Muscle layer of colon (tissue), 2 donors: ENCODE results near the gene C1S.
A peak's percentile ranks its signal among the peaks of the same experiment; 100 is the strongest.

Source experiments
- H3K27ac ChIP-seq: one replicate; pipeline ENCODE4 v1.7.0; 2013; ENCODE audit warnings: low read depth, mild to moderate bottlenecking, low read length, moderate library complexity
- H3K27me3 ChIP-seq, 2 donors: one replicate each; pipeline ENCODE4 v1.7.0; 2013; ENCODE audit warnings: low read length in 2 of 2, mild to moderate bottlenecking in 2 of 2; ENCODE audit not compliant: insufficient read depth in 2 of 2, control insufficient read depth in 1 of 2
- H3K36me3 ChIP-seq: one replicate; pipeline ENCODE4 v1.7.0; 2013; ENCODE audit warnings: mild to moderate bottlenecking, low read length; ENCODE audit not compliant: insufficient read depth
- H3K4me1 ChIP-seq: one replicate; pipeline ENCODE4 v1.7.0; 2013; ENCODE audit warnings: mild to moderate bottlenecking, low read length; ENCODE audit not compliant: insufficient read depth
- H3K4me3 ChIP-seq, 2 donors: one replicate each; pipeline ENCODE4 v1.7.0; 2013; ENCODE audit warnings: low read length in 2 of 2, low read depth in 1 of 2, mild to moderate bottlenecking in 1 of 2, moderate library complexity in 1 of 2
- H3K9ac ChIP-seq: one replicate; pipeline ENCODE4 v1.7.0; 2013; ENCODE audit warnings: low read length
- H3K9me3 ChIP-seq: one replicate; pipeline ENCODE4 v1.7.0; 2013; ENCODE audit warnings: mild to moderate bottlenecking, low read length
- donor health status: abdominal sarcoma.
- donor health status: Adenocarcinoma of cecum.

Gene C1S

DNA sequence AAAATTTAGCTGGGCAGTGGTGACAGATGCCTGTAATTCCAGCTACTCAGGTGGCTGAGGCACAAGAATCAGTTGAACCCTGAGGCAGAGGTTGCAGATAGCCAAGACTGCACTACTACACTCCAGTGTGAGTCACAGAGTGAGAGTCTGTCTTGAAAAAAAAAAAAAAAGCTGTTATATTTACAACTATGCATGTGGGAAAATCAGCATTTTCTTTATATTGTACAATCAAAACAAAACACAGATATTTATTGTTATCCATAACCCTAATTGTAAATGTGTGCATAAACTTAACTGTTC, 19.3 kb downstream of the C1S start:
- no peak overlapping the region for H3K27ac ChIP-seq
- H3K36me3 ChIP-seq: peaks cover 29% of the 10 kb centered on the region
- no peaks in the 10 kb centered on the region for H3K27me3 ChIP-seq
- H3K9ac ChIP-seq: no peak overlapping the region
- H3K9me3 ChIP-seq: no peaks in the 10 kb centered on the region
- H3K4me1 ChIP-seq: no peaks in the 10 kb centered on the region
- H3K4me3 ChIP-seq: no peak overlapping the region

DNA sequence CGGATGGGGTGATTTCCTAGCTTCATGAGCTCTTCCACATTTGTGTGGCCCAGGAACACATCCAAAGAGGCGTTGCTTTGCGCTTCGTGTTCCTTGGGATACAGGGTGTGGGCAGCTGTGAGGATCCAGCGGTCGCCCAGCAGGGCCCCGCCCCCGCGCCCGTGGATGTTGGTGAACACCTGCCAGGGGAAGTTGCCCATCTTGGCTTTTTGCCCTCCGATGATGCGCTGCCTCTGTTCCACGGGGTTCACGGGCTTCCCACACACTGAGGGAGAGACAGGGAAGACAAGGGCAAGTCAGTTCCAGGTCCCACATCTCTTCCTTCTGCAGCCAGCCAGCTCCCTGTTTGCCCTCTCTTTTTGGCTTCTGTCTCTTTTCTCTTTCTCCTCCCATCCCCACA, 20.5 kb downstream of the C1S start:
- Histone ChIP-seq H3K9me3 (no peaks in the 10 kb centered on the region), H3K27me3 (no peaks in the 10 kb centered on the region), H3K36me3 (peaks cover 42% of the 10 kb centered on the region), H3K9ac (no peak overlapping the region), H3K4me1 (no peaks in the 10 kb centered on the region), H3K4me3 (no peak overlapping the region), H3K27ac (no peak overlapping the region)

DNA sequence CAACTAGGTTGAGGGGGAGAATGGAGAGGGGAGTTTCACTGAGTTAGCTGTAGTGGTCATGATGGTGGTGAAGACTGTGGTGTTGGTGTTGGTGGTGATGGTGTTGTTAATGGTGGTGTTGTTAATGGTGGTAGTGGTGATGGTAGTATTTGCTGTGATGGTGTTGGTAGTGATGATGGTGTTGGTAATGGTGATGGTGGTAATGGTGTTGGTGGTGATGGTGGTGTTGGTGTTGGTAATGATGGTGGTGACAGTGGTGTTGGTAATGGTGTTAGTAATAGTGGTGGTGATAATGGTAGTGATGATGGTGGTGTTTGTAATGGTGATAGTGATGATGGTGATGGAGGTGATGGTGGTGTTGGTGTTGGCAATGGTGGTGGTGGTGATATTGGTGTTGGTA, 22.6 kb downstream of the C1S start:
- no peak overlapping the region for H3K27ac ChIP-seq
- H3K36me3 ChIP-seq: peaks cover 59% of the 10 kb centered on the region
- no peaks in the 10 kb centered on the region for H3K9me3 ChIP-seq
- no peak overlapping the region for H3K4me3 ChIP-seq
- H3K27me3 ChIP-seq: no peaks in the 10 kb centered on the region
- H3K9ac ChIP-seq: no peak overlapping the region
- no peaks in the 10 kb centered on the region for H3K4me1 ChIP-seq

DNA sequence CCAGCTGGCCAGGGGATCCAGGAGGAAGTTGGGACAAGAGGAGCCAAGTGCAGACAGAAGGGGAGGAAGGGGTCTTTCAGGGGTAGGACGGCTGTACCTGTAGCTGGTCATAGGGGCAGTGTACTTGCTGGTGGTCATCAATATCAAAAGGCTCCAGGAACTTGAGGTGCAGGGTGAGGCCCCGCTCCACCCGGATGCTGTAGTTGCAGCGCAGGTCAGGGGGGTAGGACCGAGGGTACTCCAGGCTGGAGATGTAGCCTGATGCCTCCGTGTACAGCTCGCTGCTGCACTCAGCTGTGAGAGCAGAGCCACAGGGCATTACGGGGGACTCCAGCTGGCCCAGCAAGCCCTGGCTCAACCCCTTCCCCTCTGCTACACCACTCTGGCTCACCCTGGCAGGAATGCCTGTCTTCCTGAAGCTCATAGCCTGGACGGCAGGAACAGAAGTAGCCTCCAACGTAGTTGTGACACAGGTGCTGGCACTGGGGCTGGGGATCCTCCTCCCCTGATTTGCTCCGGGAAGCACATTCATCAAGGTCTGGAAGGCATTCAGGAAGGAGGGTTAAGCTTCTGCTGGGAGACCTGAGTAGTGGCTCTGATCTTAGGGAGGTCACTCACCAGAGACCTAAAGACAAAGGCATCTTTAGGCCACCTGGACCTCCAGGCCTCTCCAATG, 28.8 kb downstream of the C1S start:
- Histone ChIP-seq H3K9ac (no peak overlapping the region), H3K9me3 (no peaks in the 10 kb centered on the region), H3K27ac (no peak overlapping the region), H3K27me3 (no peaks in the 10 kb centered on the region), H3K36me3 (peaks cover 56% of the 10 kb centered on the region), H3K4me1 (peaks cover 25% of the 10 kb centered on the region), H3K4me3 (no peak overlapping the region)

DNA sequence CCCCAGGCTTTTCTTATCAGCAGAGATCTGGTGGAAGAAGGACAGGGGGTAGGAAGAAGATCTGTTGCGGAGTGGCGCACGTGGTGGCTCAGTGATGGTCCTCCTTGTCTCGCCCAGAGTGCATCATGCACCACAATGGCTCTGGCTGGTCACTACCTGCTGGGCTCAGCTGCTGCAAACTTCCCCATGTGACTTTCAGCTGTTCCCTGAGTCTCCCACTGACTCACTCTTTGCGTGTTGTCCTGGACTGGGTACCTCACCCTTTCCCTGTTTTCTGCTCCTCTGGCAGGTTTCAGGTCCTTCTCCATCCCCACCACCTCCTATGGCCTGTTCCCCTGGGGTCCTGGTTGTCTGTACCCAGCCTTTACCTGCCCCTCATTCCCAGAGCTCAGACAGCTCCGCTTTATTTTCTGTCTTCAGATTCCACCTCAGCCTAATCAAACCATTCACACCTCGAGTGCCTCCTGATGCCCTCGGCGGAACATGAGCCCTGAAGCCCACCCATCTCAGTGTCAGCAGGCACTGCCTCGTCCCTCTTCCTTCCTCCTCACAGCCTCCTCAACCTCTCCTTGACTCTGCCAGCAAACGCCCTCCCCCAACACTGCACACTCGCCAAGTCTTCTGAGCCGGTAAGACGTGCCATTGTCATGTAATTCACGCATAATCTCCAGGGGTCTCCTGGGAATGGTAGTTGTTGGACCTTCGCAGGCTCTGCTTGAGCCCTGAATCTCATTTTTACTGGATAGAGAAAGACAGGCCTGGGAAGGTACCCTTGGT, 29.9 kb downstream of the C1S start:
- peak overlapping the region; percentile 98 for H3K27ac ChIP-seq
- H3K4me3 ChIP-seq: peak overlapping the region in 1 of 2 donors; percentile 75
- peaks cover 25% of the 10 kb centered on the region for H3K4me1 ChIP-seq
- H3K27me3 ChIP-seq: no peaks in the 10 kb centered on the region
- peaks cover 46% of the 10 kb centered on the region for H3K36me3 ChIP-seq
- peak overlapping the region; percentile 30 for H3K9ac ChIP-seq
- no peaks in the 10 kb centered on the region for H3K9me3 ChIP-seq

DNA sequence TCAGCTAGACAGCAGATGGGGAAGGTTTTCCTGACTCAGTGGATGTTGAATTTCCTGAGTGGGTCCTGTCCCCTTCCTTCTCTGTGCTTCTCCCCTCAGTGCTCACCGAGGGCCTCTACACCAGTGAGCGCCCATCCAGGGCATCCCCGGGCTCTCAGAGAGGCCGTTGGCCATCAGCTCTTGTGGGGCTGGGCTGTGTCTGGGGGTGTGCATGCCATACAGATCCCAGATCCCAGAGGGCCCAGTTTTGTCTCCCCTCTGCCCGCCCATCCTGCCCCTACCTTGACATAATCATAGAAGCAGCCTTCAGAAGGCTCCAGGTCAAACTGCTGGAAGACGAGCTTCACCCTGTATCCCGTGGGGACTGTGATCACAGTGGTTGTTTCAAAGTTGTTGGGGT, 30.7 kb downstream of the C1S start:
- Histone ChIP-seq H3K4me3 (peak overlapping the region; percentile 62 to 75), H3K27me3 (no peaks in the 10 kb centered on the region), H3K9ac (peak overlapping the region; percentile 30), H3K27ac (peak overlapping the region; percentile 98), H3K9me3 (no peaks in the 10 kb centered on the region), H3K4me1 (peaks cover 25% of the 10 kb centered on the region), H3K36me3 (peaks cover 38% of the 10 kb centered on the region)

DNA sequence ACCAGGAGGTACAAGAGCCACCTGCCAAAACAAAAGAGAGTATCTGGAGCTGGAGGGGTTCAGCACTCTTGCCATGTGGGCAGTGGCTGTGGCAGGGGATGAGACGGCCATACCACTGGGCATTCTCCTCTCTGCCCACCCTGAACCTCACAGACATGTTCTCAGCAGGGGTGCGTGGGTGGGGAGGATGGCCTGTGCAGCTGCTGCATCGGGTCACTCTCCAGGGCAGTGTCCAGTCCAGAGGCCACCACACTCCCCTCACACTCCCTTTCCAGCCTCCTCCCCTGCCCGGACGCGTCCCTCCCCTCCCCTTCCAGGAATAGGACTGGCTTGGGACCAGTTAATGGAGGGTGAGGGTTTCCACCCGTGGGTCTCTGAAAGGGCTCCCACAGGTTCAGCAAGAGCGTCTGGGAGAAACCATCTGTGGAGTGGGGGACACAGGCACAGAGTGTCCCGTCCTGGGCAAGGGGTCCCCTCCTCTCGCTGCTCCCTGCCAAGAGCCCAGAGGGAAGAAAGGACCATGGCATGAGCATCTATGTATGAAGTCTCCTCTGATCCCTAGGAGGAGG, 31.2 kb downstream of the C1S start:
- Histone ChIP-seq H3K9ac (peak overlapping the region; percentile 30), H3K27ac (peak overlapping the region; percentile 98), H3K27me3 (no peaks in the 10 kb centered on the region), H3K36me3 (peaks cover 32% of the 10 kb centered on the region), H3K4me1 (peaks cover 25% of the 10 kb centered on the region), H3K9me3 (no peaks in the 10 kb centered on the region), H3K4me3 (peak overlapping the region; percentile 62 to 75)

DNA sequence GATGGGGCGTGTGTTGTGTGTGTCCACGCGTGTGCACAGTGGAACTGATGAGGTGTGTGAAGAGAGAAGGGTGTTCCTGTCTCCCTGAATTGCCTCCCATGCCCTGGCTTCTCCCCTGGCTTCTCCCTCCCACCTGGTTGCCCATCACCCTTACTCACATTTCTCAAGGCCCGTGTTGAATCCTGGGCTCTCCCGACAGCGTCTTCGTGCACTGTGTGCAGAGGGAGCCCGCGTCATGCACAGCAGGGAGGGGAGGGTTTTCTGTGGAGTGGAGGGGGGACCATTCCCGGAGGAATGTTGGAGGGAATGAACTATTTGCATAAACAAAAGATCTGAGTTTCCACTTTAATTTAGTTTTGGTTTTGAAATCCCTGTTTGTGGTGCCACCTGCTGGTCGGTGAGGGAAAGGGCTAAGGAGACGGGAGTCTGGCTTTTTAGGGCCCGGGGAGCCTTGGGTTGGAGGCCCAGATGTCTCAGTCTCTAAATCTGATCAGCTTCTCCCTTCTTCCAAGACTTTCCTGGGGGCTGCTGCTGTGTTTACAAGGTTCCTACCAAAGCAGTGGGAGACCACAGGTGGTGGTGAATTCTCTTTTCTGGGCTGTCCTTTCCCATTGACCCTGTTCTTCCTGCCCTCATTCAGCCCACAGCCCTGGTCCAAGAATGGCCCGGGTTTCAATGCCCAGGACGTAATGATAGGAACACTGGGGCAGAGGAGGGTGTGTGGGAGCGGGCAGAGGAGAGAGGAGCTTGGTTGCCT, 31.9 kb downstream of the C1S start, which contains the start of gene C1R:
Gene C1R, minus strand, starts transcription at position 217 of the 757 bp plus-strand sequence. Its CDS starts 57 bp downstream, at position 160.
- Histone ChIP-seq H3K9me3 (no peaks in the 10 kb centered on the region), H3K27ac (peak within 1 kb of the TSS; percentile 98), H3K36me3 (peaks cover 30% of the 10 kb centered on the region), H3K4me1 (peaks cover 25% of the 10 kb centered on the region), H3K27me3 (no peaks in the 10 kb centered on the region), H3K4me3 (peak within 1 kb of the TSS; percentile 62 to 75), H3K9ac (peak within 1 kb of the TSS; percentile 30)

DNA sequence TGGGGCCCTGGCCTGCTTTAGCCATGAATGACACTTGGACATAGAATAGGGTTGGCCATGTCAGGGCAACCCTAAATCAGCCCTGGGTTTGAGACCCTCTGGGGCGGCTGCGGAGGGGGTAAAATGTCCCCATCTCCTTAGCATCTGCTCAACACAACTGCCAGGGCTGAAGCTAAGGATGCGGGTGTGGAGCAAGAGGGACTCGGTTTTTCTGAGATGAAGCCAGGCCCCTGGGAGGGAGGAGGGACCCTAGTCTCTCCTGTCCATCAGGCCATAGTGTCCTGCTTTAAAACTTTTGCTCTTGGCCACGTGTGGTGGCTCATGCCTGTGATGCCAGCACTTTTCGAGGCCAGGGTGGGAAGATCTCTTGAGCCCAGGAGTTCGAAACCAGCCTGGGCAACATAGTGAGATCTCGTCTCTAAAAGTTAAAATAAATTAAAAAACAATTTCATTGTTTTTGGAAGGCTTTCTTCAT, 32.5 kb downstream of the C1S start:
- H3K9me3 ChIP-seq: no peaks in the 10 kb centered on the region
- peak overlapping the region; percentile 98 for H3K27ac ChIP-seq

DNA sequence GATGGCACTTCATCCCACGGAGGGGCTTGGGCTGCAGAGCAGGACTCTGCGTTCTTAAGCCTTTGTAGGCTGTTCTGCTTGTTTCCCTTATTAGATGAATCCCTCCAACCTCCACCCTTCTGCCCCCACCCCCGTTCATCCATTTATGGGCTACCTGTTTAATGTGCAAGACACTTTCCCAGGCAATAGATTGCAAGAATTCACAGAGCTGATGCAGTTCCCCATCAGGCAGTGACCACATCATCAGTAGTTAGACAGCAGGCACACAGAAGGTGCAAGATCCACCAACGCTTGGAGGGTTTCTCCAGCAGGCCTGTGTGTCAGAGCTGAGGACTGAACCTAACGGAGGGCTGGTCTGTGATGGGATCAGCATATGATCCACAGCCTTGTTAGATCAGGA, 33.0 kb downstream of the C1S start:
- no peak overlapping the region for H3K4me3 ChIP-seq
- H3K9me3 ChIP-seq: no peaks in the 10 kb centered on the region
- no peaks in the 10 kb centered on the region for H3K27me3 ChIP-seq
- H3K27ac ChIP-seq: no peak overlapping the region
- peaks cover 25% of the 10 kb centered on the region for H3K4me1 ChIP-seq
- peaks cover 19% of the 10 kb centered on the region for H3K36me3 ChIP-seq
- H3K9ac ChIP-seq: no peak overlapping the region

More for the DNA sequence above, 32.5 kb downstream of the C1S start:
- Histone ChIP-seq H3K4me3 (peak overlapping the region in 1 of 2 donors; percentile 75), H3K4me1 (peaks cover 25% of the 10 kb centered on the region), H3K27me3 (no peaks in the 10 kb centered on the region), H3K36me3 (peaks cover 24% of the 10 kb centered on the region), H3K9ac (peak overlapping the region; percentile 30)

DNA sequence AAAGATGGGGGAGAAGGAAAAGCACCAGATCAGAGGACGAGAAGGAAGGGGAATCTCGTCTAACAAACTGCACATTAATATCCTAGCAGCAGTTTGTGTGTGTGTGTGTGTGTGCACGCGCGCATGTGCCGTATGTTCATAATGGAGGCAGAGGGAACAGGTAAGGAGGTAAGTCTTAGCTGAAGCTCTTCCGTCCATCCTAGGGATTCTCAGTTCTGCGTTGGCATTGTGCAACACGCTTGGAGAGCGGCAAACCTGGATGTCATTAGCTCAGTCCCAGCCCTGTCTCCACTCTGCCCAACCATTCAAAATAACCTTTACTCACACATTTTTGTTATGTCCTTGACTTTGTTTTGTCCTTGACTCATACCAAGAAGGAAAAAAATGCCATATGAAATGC, 33.4 kb downstream of the C1S start:
- Histone ChIP-seq H3K4me1 (peaks cover 25% of the 10 kb centered on the region), H3K4me3 (no peak overlapping the region), H3K27me3 (no peaks in the 10 kb centered on the region), H3K9me3 (no peaks in the 10 kb centered on the region), H3K27ac (no peak overlapping the region), H3K9ac (no peak overlapping the region), H3K36me3 (peaks cover 15% of the 10 kb centered on the region)
